GM21529 (cell line): ENCODE results near the gene PCLO.
"Not testable (repeated sequence)": the region's sequence is repeated elsewhere in the genome, so short reads cannot be mapped to it uniquely, and the experiment has no call there.

Experiments used
- ATAC-seq: cut with Tn5 transposase; IDR thresholded peaks from one replicate; pipeline ENCODE4 v1.9.1; 2021; ENCODE audit not compliant: unreplicated experiment

The PCLO gene

GRCh38 chr7:82965088-82966036 is 197.3 kb downstream of the PCLO start:
- ATAC-seq, result no peak

DNA sequence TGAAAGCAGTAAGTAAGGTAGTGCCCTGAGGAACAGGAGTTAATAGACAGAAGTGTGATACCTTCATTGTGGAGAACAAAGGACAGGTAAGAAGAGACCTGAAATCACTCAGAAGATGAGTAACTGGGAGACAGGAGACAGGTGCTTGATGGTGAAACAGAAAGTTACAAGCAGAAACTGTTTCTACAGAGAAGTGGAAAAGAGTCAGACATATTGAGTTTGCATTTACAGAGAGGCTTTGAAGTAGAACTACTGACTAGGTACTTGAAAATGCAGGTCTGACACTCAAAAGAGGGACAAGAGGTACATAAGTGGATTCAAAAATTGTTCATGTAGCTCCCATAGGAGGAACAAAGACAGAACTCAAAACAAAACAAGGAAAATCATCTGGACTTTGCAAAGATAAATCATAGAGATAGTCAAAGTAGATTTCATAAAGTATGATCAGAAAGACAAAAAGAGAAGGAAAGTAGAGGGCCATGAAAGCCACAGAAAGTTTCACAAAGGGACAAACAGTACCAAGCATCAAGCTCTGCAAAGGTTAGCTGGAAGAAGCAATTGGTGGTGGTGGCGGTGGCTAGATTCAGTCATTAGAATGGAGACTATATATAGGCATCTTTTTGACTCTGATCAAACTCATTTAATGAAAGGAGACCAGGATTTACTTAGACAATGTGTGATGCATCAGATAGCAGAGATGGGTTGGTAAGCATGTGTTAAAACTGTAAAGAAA is 198.4 kb downstream of the PCLO start:
- ATAC-seq, result no peak

GRCh38 chr7:82961240-82961639 is 201.4 kb downstream of the PCLO start:
- no peak for ATAC-seq

DNA sequence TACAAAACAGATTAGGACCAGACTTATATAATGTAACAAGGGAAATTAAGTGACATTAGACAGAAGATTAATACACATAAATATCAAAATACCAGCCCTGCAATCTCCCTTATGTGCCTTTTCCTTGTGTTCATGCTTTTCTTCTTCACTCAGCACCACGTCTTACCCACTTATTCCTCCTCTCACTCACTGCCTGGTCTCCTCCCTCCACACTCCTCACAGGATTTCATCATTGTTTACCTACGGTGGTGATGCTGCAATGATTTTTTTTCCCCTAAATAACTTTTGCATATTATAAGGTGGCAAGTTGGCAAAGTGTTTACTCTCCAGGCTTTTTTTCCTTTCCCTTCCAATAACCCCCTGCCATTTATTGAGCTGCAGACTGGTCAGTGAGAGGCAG is 203.2 kb downstream of the PCLO start:
- ATAC-seq, result no peak

GRCh38 chr7:82957521-82957920 is 205.2 kb downstream of the PCLO start:
- no peak for ATAC-seq

GRCh38 chr7:82953324-82954027 is 209.2 kb downstream of the PCLO start:
- ATAC-seq, result no peak

DNA sequence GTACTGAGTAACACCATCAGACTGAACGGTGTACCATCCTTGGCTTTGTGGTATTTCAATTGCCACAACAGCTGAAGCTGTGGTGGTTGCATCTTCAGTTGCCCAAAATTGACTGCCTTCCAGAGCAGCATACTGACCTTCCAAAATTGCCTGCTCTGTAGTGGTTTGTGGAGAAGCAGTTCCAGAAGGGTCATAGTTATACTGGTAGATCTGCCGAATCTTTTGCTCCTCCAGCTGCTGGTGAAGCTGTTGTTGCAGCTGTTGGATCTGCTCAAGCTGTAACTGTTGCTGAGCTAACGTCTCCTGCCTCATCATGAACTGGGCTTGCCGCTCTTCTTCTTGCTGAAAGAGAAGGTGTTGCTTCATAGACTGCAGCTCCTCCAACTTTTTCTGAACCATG is 212.2 kb downstream of the PCLO start:
- no peak for ATAC-seq

DNA sequence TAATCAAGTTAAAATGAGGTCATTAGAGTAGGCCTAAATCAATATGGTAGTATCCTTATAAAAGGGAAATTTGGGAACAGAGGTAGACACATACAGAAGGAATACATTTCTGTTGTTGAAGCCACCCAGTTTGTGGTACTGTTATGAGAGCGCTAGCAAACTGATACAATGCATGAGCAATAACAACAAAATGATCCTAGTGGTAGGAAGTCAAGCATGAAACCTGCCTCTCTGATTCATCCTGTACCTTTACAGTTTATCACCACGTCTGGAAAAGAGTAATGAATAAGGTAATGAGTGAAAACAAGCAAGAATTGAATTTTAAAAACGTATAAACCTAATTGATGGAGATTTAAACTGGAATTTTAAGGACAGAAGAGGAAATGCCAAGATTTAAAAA is 217.2 kb downstream of the PCLO start:
- ATAC-seq, result no peak

- ATAC-seq, result no peak
Observed at GRCh38 chr7:82945056-82945455, 217.6 kb downstream of the PCLO start.

DNA sequence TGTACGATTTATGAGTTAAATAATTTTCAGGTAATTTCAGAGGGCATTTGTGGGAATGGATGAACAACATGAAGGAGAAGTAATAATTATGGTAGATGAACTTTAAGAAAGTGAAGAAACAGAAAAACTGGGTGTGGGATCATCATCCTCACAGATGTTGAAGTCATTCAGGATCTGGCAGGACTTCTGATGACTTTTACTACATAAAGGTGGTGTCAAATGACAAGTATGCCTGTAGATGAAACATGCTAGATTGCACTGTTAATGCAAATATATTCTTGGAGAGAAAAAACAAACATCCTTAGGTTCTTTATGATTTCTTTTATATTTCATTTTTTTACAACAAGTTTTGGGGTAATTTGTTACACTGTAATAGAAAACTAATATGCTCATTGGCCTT is 230.2 kb downstream of the PCLO start:
- ATAC-seq, result no peak

GRCh38 chr7:82926477-82926876 is 236.2 kb downstream of the PCLO start:
- no peak for ATAC-seq

GRCh38 chr7:82925331-82925730 is 237.4 kb downstream of the PCLO start:
- ATAC-seq, result no peak

DNA sequence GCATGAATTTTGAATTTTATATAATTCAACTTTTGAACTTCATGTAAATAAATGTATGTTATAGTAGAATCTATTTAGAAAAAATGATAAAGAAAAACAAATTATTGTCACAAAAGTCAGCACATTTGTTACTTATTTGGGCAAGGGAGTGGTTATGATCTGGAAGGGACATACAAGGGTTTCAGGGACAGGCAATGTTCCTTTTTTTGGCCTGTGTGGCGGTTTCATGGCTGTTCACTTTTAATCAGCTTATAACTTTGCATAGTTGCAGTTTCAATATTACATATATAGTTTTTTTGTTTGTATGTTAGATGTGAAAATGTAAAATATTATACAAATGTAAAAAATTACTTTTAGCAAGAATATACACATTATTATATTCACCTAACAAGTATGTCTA is 256.2 kb downstream of the PCLO start:
- ATAC-seq, result no peak

DNA sequence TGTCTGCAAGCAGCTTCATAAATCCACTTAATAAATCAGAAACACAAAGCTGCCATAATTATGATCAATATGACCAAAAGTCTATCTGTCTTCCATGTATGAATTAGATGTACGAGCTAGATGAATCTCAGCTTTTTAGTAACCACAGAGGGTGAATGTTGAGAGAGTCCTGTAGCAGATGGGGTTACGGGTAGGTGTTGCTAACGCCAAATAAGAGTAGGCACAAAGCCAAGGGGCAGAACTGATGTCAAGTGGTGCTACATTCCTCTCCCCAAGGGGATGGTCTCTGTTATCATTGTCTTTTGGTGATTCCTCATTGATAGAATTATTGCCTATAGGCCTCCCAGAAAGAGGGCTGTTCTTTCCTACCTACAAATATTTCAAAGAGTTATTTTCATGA is 257.8 kb downstream of the PCLO start:
- no peak for ATAC-seq

GRCh38 chr7:82901098-82901497 is 261.6 kb downstream of the PCLO start:
- ATAC-seq, result not testable (repeated sequence)

DNA sequence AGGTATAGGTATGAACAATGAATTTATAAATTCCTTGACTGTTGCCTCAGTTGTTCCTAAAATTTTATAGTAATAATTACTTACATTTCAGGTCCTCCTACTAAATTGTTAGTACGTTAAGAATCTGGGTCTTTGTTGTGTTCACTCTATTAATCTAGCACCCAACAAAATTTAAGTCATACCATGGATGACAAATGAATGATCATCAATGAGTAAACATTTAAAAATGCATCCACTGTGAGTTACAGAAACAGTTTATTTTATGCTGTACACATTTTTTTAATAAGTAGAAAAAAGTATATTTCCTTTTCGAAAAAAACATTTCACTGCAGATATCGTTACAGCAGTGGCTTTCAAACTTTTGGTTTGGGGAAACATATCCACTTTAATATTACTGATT is 265.2 kb downstream of the PCLO start:
- no peak for ATAC-seq

DNA sequence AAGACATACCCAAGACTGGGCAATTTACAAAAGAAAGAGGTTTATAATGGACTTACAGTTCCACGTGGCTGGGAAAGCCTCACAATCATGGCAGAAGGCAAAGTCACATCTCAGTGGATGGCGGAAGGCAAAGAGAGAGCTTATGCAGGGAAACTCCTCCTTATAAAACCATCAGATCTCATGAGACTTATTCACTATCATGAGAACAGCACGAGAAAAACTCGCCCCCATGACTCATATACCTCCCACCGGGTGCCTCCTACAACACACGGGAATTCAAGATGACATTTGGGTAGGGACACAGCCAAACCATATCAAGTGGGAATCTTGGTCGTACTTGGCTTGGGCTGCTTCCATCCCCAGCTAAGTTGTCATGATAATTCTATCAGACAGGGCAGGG is 268.3 kb downstream of the PCLO start:
- not testable (repeated sequence) for ATAC-seq

GRCh38 chr7:82886324-82886723 is 276.4 kb downstream of the PCLO start:
- ATAC-seq, result no peak

GRCh38 chr7:82865856-82866255 is 296.8 kb downstream of the PCLO start:
- no peak for ATAC-seq

- ATAC-seq, result no peak
Observed at GRCh38 chr7:82859106-82859850, 303.4 kb downstream of the PCLO start.

- ATAC-seq, result no peak
Observed at GRCh38 chr7:82851121-82851520, 311.6 kb downstream of the PCLO start.
